NCI-H2107 (cell line): ENCODE results near the gene ETS1.

Experiments
- DNase-seq: peaks from one replicate; lab custom pipeline; 2025; lab: John Stamatoyannopoulos, UW

ETS1 gene

GRCh38 chr11:128594226-128594625 lies 6.9 kb upstream of the ETS1 start:
- DNase-seq: no peak

GRCh38 chr11:128593281-128593680 lies 5.9 kb upstream of the ETS1 start:
- no peak for DNase-seq

- DNase-seq: no peak
These were observed 5.1 kb upstream of the ETS1 start for GRCh38 chr11:128592454-128592853.

GRCh38 chr11:128590587-128590986 lies 3.2 kb upstream of the ETS1 start:
- DNase-seq: no peak

- no peak for DNase-seq
These were observed 2.6 kb upstream of the ETS1 start for GRCh38 chr11:128589998-128590397.

- no peak for DNase-seq
These were observed 735 bp upstream of the ETS1 start for GRCh38 chr11:128588093-128588492.

- no peak for DNase-seq
These were observed 669 bp downstream of the ETS1 start for GRCh38 chr11:128586689-128587088.

GRCh38 chr11:128585498-128586238 lies 1.7 kb downstream of the ETS1 start:
- no peak for DNase-seq

- DNase-seq: no peak
These were observed 3.1 kb downstream of the ETS1 start for GRCh38 chr11:128584253-128584652.

GRCh38 chr11:128582496-128583366 lies 4.6 kb downstream of the ETS1 start:
- no peak for DNase-seq

GRCh38 chr11:128581561-128582272 lies 5.6 kb downstream of the ETS1 start:
- no peak for DNase-seq

- DNase-seq: no peak
These were observed 6.7 kb downstream of the ETS1 start for GRCh38 chr11:128580612-128581011.

- no peak for DNase-seq
These were observed 7.4 kb downstream of the ETS1 start for GRCh38 chr11:128579798-128580504.

- no peak for DNase-seq
These were observed 10.8 kb downstream of the ETS1 start for GRCh38 chr11:128576555-128576954.

- DNase-seq: no peak
These were observed 11.4 kb downstream of the ETS1 start for GRCh38 chr11:128575961-128576350.

- no peak for DNase-seq
These were observed 12.0 kb downstream of the ETS1 start for GRCh38 chr11:128575174-128575960.

- no peak for DNase-seq
These were observed 12.8 kb downstream of the ETS1 start for GRCh38 chr11:128574576-128575011.

GRCh38 chr11:128573638-128574037 lies 13.7 kb downstream of the ETS1 start:
- DNase-seq: no peak

GRCh38 chr11:128572965-128573364 lies 14.4 kb downstream of the ETS1 start:
- no peak for DNase-seq

GRCh38 chr11:128570632-128571031 lies 16.7 kb downstream of the ETS1 start:
- DNase-seq: no peak

- no peak for DNase-seq
These were observed 18.1 kb downstream of the ETS1 start for GRCh38 chr11:128569291-128569690.
